ENCODE data around the gene CTBP2. TPM values are rescaled to one million over a fixed set of nuclear protein-coding genes. Genes with fewer than 3 reads are reported as not detected.

Gene CTBP2
- total RNA-seq, 6 experiments from 2014 or later, result 3.2 to 8.2 (median 5.4) TPM

GRCh38 chr10:125205431-125205830, 45.1 kb upstream of the CTBP2 start:
- TF ChIP-seq POLR2A (IDR thresholded peaks at IDR 0.05) (no peak), CTCF (IDR thresholded peaks at IDR 0.05) (no peak)
- Histone ChIP-seq H3K27me3 (no peaks in the 10 kb centered on the region), H3K27ac (no peak overlapping the region), H3K4me1 (no peaks in the 10 kb centered on the region), H3K4me3 (no peak overlapping the region), H3K9me3 (no peaks in the 10 kb centered on the region), H3K36me3 (no peaks in the 10 kb centered on the region)
- 38% methylated on average over 2 of the region's 2 CpGs for WGBS (ENCODE audit: insufficient coverage, low coverage, low lambda C conversion rate, missing lambda C conversion rate)
- DNase-seq (no peak), ATAC-seq (no peak)
- intact Hi-C loops (cut with DNase I), result no loop called here

GRCh38 chr10:125204400-125204799, 44.0 kb upstream of the CTBP2 start:
- H3K27me3 ChIP-seq, result no peaks in the 10 kb centered on the region
- no peaks in the 10 kb centered on the region for H3K36me3 ChIP-seq
- DNase-seq (no peak), ATAC-seq (no peak)
- no peak overlapping the region for H3K4me3 ChIP-seq
- no peaks in the 10 kb centered on the region for H3K4me1 ChIP-seq
- no peak overlapping the region for H3K27ac ChIP-seq
- intact Hi-C loops (cut with DNase I), result no loop called here
- H3K9me3 ChIP-seq, result no peaks in the 10 kb centered on the region
- no peak for TF ChIP-seq CTCF (IDR thresholded peaks at IDR 0.05)
- TF ChIP-seq POLR2A (IDR thresholded peaks at IDR 0.05), result no peak
- WGBS (ENCODE audit: insufficient coverage, low coverage, low lambda C conversion rate, missing lambda C conversion rate), result no CpG with 5 or more reads among the region's 5 CpGs

GRCh38 chr10:125203186-125203800, 42.9 kb upstream of the CTBP2 start:
- 71% methylated on average over 9 of the region's 10 CpGs for WGBS (ENCODE audit: insufficient coverage, low coverage, low lambda C conversion rate, missing lambda C conversion rate)

DNA sequence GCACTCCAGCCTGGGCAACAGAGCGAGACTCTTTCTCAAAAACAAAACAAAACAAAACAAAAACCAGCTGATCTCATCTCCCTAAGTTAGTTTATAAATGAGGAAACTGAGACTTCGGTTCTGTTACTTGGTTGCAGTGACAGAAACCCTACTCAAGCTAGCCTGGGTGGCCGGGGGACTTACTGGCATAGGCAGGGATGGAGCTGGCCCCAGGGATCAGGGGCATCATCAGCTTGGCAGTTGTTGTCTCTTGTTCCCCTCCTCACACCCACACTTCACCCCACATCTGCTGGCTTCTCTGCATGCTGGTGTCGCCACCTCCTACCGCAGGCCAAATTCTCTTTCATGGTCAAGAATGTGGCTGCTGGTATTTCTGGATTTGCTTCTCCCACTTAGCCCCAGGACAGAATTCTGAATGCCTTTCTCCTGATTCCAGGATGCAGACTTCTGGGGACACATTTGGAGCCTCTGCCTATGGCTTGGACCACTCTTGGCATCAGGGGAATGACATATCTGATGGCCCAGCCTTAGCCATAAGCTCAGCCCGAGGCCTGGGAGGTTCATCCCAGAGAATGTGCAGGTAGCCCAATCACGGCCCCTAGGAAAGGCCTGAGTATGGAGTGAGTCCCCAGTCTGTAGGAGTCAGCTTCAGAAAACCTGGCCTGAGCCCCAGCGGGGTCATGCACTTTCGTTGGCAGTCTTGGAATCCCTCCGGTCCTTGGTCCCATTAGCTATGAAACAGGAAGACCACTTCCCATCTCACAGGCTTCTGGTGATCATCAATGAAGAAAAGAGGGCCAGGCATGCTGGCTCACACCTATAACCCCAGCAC, 41.6 kb upstream of the CTBP2 start:
- TF ChIP-seq POLR2A (IDR thresholded peaks at IDR 0.05) (no peak), CTCF (IDR thresholded peaks at IDR 0.05) (no peak)
- no peaks in the 10 kb centered on the region for H3K9me3 ChIP-seq
- ATAC-seq (no peak), DNase-seq (no peak)
- no peaks in the 10 kb centered on the region for H3K4me1 ChIP-seq
- H3K27ac ChIP-seq, result no peak overlapping the region
- H3K27me3 ChIP-seq, result no peaks in the 10 kb centered on the region
- H3K4me3 ChIP-seq, result no peak overlapping the region
- WGBS (ENCODE audit: insufficient coverage, low coverage, low lambda C conversion rate, missing lambda C conversion rate), result 82% methylated on average over 6 of the region's 10 CpGs
- H3K36me3 ChIP-seq, result no peaks in the 10 kb centered on the region
- intact Hi-C loops (cut with DNase I), result no loop called here

More at GRCh38 chr10:125203186-125203800, 42.9 kb upstream of the CTBP2 start:
- Histone ChIP-seq H3K27me3 (no peaks in the 10 kb centered on the region), H3K4me1 (no peaks in the 10 kb centered on the region), H3K4me3 (no peak overlapping the region), H3K9me3 (no peaks in the 10 kb centered on the region), H3K36me3 (no peaks in the 10 kb centered on the region), H3K27ac (no peak overlapping the region)
- intact Hi-C loops (cut with DNase I), result no loop called here
- no peak for ATAC-seq
- TF ChIP-seq CTCF (IDR thresholded peaks at IDR 0.05), result no peak
- no peak for TF ChIP-seq POLR2A (IDR thresholded peaks at IDR 0.05)
- no peak for DNase-seq

Data from right lobe of liver (tissue), 6 donors.